C4-2B (cell line): ENCODE measurements around the gene TPD52L2.

Experiments
- CTCF ChIP-seq: fragments of 450-650 bp; conservative IDR thresholded peaks from 2 replicates; pipeline ENCODE4 v1.5.1; 2017; ENCODE audit warnings: mild to moderate bottlenecking
- ZFX ChIP-seq: fragments of 450-650 bp; IDR thresholded peaks from 2 replicates; pipeline ENCODE4 v1.6.1; 2017

GRCh38 chr20:63920226-63920625 lies 55.2 kb downstream of the TPD52L2 start:
- TF ChIP-seq CTCF (no peak), ZFX (no peak)
